ENCODE results near the gene ITIH6. TPM values are rescaled to one million over a fixed set of nuclear protein-coding genes. Genes with fewer than 3 reads are reported as not detected.

ITIH6 gene
- total RNA-seq, 1 donor from 2014 or later, result 0.13 TPM

GRCh38 chrX:54820737-54821136 is 22.7 kb upstream of the ITIH6 start:
- peaks cover 37% of the 10 kb centered on the region for H3K4me1 Mint-ChIP-seq (ENCODE audit: unreplicated experiment)
- no peak overlapping the region for H3K4me3 Mint-ChIP-seq (ENCODE audit: unreplicated experiment)
- peaks cover 10% of the 10 kb centered on the region for H3K27me3 Mint-ChIP-seq (ENCODE audit: unreplicated experiment)
- no peak for DNase-seq (ENCODE audit: low spot score)
- no peaks in the 10 kb centered on the region for H3K9me3 Mint-ChIP-seq (ENCODE audit: unreplicated experiment)
- no peak for TF ChIP-seq CTCF (IDR thresholded peaks at IDR 0.05; ENCODE audit: unreplicated experiment)
- peaks cover 16% of the 10 kb centered on the region for H3K36me3 Mint-ChIP-seq (ENCODE audit: low read depth, unreplicated experiment)
- H3K27ac Mint-ChIP-seq (ENCODE audit: unreplicated experiment), result no peak overlapping the region

DNA sequence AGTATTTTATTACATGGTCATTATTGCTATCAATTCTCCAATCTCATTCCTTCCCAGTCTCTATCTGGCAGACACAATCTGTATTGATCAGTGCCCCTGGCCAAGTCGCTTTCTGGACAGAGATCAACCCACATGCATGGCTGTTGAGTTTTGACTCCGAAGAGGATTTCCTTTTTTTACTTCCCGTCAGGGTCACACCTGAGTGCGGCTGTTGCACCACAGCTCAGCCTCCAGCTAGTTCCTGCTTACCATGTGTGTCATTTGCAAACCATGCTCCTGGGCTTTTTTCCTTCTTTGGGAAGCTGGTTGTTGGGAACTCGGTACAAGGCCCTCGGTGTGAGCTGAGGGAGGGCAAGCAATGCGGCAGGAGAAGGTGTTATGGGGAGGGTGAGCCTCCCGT is 21.1 kb upstream of the ITIH6 start:
- peak overlapping the region; percentile 77 for H3K27ac Mint-ChIP-seq (ENCODE audit: unreplicated experiment)
- TF ChIP-seq CTCF (IDR thresholded peaks at IDR 0.05; ENCODE audit: unreplicated experiment), result no peak
- H3K4me1 Mint-ChIP-seq (ENCODE audit: unreplicated experiment), result peaks cover 33% of the 10 kb centered on the region
- H3K9me3 Mint-ChIP-seq (ENCODE audit: unreplicated experiment), result no peaks in the 10 kb centered on the region
- H3K36me3 Mint-ChIP-seq (ENCODE audit: low read depth, unreplicated experiment), result peaks cover 17% of the 10 kb centered on the region
- no peak overlapping the region for H3K4me3 Mint-ChIP-seq (ENCODE audit: unreplicated experiment)
- peaks cover 7% of the 10 kb centered on the region for H3K27me3 Mint-ChIP-seq (ENCODE audit: unreplicated experiment)
- DNase-seq (ENCODE audit: low spot score), result no peak

- H3K36me3 Mint-ChIP-seq (ENCODE audit: low read depth, unreplicated experiment), result peaks cover 26% of the 10 kb centered on the region
These were observed 20.2 kb upstream of the ITIH6 start for GRCh38 chrX:54818221-54818620.

GRCh38 chrX:54817220-54817820 is 19.3 kb upstream of the ITIH6 start:
- no peak for DNase-seq (ENCODE audit: low spot score)
- Mint-ChIP-seq H3K27ac (ENCODE audit: unreplicated experiment) (no peak overlapping the region), H3K4me1 (ENCODE audit: unreplicated experiment) (peaks cover 26% of the 10 kb centered on the region), H3K9me3 (ENCODE audit: unreplicated experiment) (no peaks in the 10 kb centered on the region), H3K4me3 (ENCODE audit: unreplicated experiment) (peak overlapping the region; percentile 4), H3K36me3 (ENCODE audit: low read depth, unreplicated experiment) (peaks cover 33% of the 10 kb centered on the region), H3K27me3 (ENCODE audit: unreplicated experiment) (peaks cover 6% of the 10 kb centered on the region)
- no peak for TF ChIP-seq CTCF (IDR thresholded peaks at IDR 0.05; ENCODE audit: unreplicated experiment)

More at GRCh38 chrX:54818221-54818620, 20.2 kb upstream of the ITIH6 start:
- no peaks in the 10 kb centered on the region for H3K9me3 Mint-ChIP-seq (ENCODE audit: unreplicated experiment)
- no peak for TF ChIP-seq CTCF (IDR thresholded peaks at IDR 0.05; ENCODE audit: unreplicated experiment)
- H3K4me1 Mint-ChIP-seq (ENCODE audit: unreplicated experiment), result peaks cover 29% of the 10 kb centered on the region
- peaks cover 8% of the 10 kb centered on the region for H3K27me3 Mint-ChIP-seq (ENCODE audit: unreplicated experiment)
- no peak overlapping the region for H3K4me3 Mint-ChIP-seq (ENCODE audit: unreplicated experiment)
- no peak for DNase-seq (ENCODE audit: low spot score)
- H3K27ac Mint-ChIP-seq (ENCODE audit: unreplicated experiment), result no peak overlapping the region

- no peaks in the 10 kb centered on the region for H3K9me3 Mint-ChIP-seq (ENCODE audit: unreplicated experiment)
These were observed 14.3 kb upstream of the ITIH6 start for GRCh38 chrX:54812306-54812705.

More at GRCh38 chrX:54812306-54812705, 14.3 kb upstream of the ITIH6 start:
- TF ChIP-seq CTCF (IDR thresholded peaks at IDR 0.05; ENCODE audit: unreplicated experiment), result no peak
- Mint-ChIP-seq H3K27me3 (ENCODE audit: unreplicated experiment) (peaks cover 11% of the 10 kb centered on the region), H3K4me3 (ENCODE audit: unreplicated experiment) (no peak overlapping the region), H3K27ac (ENCODE audit: unreplicated experiment) (no peak overlapping the region), H3K4me1 (ENCODE audit: unreplicated experiment) (peaks cover 30% of the 10 kb centered on the region), H3K36me3 (ENCODE audit: low read depth, unreplicated experiment) (peaks cover 47% of the 10 kb centered on the region)
- DNase-seq (ENCODE audit: low spot score), result no peak
